IPS-18c (cell line): Measurements from ENCODE around the gene MATN1.

Experiments
- H3K4me3 ChIP-seq: 2 replicates; pipeline ENCODE4 v1.7.0; 2013; ENCODE audit warnings: low read depth, mild to moderate bottlenecking, low read length, moderate library complexity; ENCODE audit not compliant: insufficient read depth
- H3K9me3 ChIP-seq: one replicate; pipeline ENCODE4 v1.6.1; 2013; ENCODE audit warnings: mild to moderate bottlenecking, low read length, moderate library complexity; ENCODE audit not compliant: control insufficient read depth, insufficient read depth

The MATN1 gene

DNA sequence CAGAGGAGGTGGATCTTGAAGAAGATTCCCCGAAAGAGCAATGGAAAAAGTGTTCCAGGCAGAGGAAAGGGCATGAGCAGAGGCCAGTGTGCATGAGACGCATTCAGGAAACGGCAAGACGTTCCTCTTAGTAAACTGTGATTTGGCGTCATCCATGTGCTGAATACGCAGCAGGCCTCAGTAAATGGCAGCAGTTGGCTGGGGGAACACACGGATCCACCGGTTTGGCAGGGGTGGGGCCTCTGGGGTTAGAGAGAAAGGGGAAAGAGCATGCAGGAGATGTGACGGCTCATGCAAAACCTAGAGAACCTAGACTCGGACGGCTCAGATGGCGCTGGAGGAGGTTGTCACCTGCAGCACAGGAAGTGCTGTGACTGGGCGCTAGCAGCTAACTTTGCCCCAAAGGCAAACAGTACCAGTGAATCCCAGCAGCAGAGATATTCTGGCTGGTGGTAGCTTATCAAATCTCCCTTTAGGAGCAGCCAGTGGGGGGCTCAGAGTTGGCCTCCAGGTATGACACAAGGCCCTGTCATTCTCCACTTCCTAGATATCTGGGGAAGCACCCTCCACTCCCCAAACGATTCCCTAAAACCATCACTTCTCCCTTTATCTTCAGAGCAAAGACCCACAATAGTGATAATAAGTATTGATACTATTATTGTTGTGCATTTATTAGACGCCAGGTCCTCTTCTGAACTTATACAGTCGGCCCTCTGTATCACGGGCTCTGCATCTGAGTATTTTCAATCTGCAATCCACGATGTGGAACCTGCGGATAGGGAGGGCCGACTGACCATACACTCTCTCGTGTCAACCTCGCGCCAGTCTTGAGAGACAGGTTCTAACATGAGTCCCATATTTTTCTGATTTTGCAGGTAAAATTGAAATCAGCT is 26.6 kb upstream of the MATN1 start:
- no peaks in the 10 kb centered on the region for H3K9me3 ChIP-seq
- no peak overlapping the region for H3K4me3 ChIP-seq

- Histone ChIP-seq H3K4me3 (no peak overlapping the region), H3K9me3 (no peaks in the 10 kb centered on the region)
These were observed 25.5 kb upstream of the MATN1 start for GRCh38 chr1:30748699-30749401.

GRCh38 chr1:30748098-30748698 is 24.8 kb upstream of the MATN1 start:
- Histone ChIP-seq H3K9me3 (no peaks in the 10 kb centered on the region), H3K4me3 (no peak overlapping the region)

GRCh38 chr1:30747033-30748008 is 23.9 kb upstream of the MATN1 start:
- H3K4me3 ChIP-seq, result no peak overlapping the region
- no peaks in the 10 kb centered on the region for H3K9me3 ChIP-seq

- no peak overlapping the region for H3K4me3 ChIP-seq
- no peaks in the 10 kb centered on the region for H3K9me3 ChIP-seq
These were observed 23.0 kb upstream of the MATN1 start for GRCh38 chr1:30746212-30747032.

DNA sequence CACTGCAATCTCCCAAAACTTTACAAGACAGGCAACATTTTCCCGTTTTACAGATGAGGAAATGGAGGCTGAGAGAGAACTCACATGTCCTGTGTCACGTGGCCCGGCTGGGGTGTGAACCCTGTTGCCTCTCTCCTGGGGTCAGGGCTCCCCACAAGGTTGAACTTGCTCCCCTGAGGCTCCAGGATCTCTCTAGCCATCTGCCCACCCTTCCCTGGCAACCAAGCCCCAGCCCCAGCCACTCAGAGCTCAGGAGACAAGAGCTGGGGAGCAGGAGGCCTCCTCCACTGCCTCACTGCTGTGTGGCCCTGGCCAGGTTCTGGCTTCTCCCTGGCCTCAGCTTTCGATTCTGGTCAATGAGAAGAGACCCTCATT is 22.4 kb upstream of the MATN1 start:
- Histone ChIP-seq H3K9me3 (no peaks in the 10 kb centered on the region), H3K4me3 (no peak overlapping the region)

DNA sequence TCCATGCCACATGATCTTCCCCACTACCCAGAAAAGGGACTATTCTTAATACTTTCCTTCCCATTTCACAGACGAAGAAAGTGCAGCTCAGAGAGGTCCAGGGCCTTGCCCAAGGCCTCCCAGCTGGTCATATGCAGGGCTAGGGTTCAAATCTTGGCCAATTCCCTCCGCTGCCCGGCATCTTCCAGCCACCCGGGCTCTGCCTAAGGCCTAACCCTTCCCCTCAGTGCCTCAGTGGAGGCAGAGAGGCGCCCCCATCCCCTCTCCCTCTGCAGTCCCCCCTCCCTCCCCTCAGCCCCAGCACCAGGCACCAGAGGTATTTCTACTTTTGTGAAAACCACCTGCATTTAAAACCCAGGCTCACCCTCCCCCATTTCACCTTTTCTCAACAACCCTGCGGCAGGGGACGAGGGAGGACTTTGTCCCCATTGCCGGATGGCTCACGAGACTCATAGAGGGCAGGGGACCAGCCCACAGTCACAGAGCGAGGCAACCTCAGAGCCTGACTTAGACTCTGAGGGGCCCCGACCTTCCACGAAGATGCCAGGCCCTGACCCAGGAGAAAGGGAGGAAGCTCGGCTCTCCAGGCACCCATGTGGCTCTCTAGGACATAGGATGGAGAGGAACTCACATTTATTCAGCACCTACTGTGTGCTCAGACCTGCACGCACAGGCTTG is 21.9 kb upstream of the MATN1 start:
- Histone ChIP-seq H3K4me3 (no peak overlapping the region), H3K9me3 (no peaks in the 10 kb centered on the region)

- Histone ChIP-seq H3K4me3 (no peak overlapping the region), H3K9me3 (no peaks in the 10 kb centered on the region)
These were observed 20.8 kb upstream of the MATN1 start for GRCh38 chr1:30744060-30744756.

DNA sequence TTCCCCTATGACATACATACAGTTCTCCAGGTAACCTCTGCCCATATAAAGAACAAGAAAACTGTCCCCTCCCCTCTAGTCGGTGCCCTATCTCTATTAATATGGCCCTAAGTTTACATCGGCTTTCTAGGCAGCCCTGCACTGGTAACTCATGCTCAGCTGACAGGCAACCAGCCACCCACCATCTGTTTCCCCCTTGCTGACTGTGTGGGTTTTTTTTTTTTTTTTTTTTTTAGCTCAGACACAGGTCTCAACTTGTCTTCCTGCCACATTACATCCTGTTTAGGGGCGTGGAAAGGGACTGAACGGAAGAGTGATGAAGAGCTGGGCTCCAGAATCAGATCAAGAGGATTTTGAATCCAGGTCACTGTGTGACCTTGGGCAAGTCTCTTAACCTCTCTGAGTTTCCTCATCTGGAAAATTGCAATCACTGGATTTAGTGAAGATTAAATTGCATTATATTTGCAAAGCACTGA is 20.2 kb upstream of the MATN1 start:
- no peaks in the 10 kb centered on the region for H3K9me3 ChIP-seq

GRCh38 chr1:30742963-30743559 is 19.7 kb upstream of the MATN1 start:
- H3K4me3 ChIP-seq, result no peak overlapping the region
- H3K9me3 ChIP-seq, result no peaks in the 10 kb centered on the region

More for the DNA sequence above, 20.2 kb upstream of the MATN1 start:
- H3K4me3 ChIP-seq, result no peak overlapping the region

DNA sequence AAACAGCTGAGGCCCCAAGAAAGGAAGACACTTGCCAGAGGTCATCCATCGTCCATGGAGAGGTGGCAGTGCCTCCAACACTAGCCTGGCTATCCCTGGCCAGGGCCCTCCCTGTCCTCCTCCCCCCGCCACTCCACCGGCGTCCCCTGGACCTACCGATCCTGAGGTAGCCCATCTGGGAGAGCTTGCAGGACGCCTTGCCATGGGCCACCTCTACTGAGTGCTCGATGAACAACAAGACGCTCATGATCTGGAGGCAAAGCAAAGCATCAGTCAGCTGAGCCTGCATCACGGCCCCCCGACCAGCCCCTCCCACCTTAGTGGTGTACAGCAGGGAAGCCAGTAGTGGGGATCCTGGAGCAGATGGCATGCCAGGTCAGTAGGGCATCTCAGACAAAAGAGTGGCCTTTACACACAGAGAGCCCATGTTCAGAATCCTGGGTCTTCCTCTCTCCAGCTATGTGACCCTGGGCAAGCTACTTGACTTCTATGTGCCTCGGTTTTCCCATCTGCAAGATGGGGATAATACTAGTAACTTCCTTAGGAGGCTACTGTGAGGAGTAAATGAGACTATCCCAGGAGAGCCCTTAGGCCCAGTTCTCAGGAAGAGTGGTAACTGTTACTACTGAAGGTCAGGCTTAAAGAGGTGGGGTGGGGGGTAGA is 19.0 kb upstream of the MATN1 start:
- Histone ChIP-seq H3K4me3 (no peak overlapping the region), H3K9me3 (no peaks in the 10 kb centered on the region)

DNA sequence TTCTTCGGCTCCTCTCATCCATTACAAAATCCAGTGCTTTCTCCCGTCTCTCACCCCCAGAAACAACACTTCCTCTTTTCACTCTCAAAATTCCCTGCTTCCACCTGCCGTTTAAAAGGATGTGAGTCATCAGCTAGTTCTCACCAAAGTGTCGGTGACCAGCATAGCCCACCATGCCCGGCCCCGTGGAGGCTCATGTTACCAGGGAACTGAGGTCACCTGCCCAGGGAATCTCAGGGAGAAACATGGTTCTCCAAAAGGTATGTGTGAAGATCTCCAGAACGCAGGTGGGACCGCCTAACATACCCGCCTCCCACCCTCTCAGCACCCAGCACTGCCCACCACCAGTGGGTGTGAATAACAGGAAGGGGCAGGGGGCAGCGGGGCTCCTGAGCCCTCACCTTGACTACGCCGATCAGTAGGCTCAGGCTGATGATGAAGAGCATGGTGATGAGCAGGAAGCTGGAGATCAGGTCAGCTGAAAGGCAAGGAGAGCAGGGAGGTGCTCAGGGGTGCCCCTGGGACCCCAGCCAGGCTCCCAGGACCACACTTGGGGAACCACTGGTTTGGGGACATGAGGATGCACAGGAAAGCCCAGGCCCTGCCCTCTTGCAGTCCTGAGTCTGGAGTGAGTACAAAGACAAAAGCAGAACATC is 18.0 kb upstream of the MATN1 start:
- no peaks in the 10 kb centered on the region for H3K9me3 ChIP-seq

GRCh38 chr1:30740251-30741238 is 17.2 kb upstream of the MATN1 start:
- Histone ChIP-seq H3K4me3 (no peak overlapping the region), H3K9me3 (no peaks in the 10 kb centered on the region)

More for the DNA sequence above, 18.0 kb upstream of the MATN1 start:
- H3K4me3 ChIP-seq, result no peak overlapping the region
